Kidney epithelial cell (primary cell): ENCODE results near the gene WHRN. TPM values are rescaled to one million over a fixed set of nuclear protein-coding genes. Genes with fewer than 3 reads are reported as not detected.

Experiments
- DNase-seq: peaks from one replicate; pipeline ENCODE4 v3.0.0-alpha.2; 2010; ENCODE audit warnings: low read depth
- H3K27me3 ChIP-seq: 2 replicates; pipeline ENCODE4 v1.6.0; 2011; ENCODE audit warnings: low read length; ENCODE audit not compliant: control insufficient read depth, insufficient read depth
- H3K36me3 ChIP-seq: 2 replicates; pipeline ENCODE4 v1.5.1; 2011; ENCODE audit warnings: low read length; ENCODE audit not compliant: control insufficient read depth, insufficient read depth
- H3K4me3 ChIP-seq: 2 replicates; pipeline ENCODE4 v1.5.1; 2011; ENCODE audit warnings: low read depth, mild to moderate bottlenecking, control low read depth, low read length
- total RNA-seq: library from RNA; depleted of rRNA; stranded (reverse); fragments of >200 nt; gene quantifications from 2 replicates; pipeline ENCODE4 v1.2.3, GENCODE V29; 2015
- TF ChIP-seq, protein P1 (sequence below): IDR thresholded peaks from 2 replicates; pipeline ENCODE4 v1.5.1; 2011; ENCODE audit warnings: mild to moderate bottlenecking, moderate library complexity, low read length, control low read depth, inconsistent platforms; ENCODE audit not compliant: insufficient read depth, poor library complexity, severe bottlenecking

The WHRN gene
- total RNA-seq, 1 donor from 2014 or later, result 9.2 TPM

DNA sequence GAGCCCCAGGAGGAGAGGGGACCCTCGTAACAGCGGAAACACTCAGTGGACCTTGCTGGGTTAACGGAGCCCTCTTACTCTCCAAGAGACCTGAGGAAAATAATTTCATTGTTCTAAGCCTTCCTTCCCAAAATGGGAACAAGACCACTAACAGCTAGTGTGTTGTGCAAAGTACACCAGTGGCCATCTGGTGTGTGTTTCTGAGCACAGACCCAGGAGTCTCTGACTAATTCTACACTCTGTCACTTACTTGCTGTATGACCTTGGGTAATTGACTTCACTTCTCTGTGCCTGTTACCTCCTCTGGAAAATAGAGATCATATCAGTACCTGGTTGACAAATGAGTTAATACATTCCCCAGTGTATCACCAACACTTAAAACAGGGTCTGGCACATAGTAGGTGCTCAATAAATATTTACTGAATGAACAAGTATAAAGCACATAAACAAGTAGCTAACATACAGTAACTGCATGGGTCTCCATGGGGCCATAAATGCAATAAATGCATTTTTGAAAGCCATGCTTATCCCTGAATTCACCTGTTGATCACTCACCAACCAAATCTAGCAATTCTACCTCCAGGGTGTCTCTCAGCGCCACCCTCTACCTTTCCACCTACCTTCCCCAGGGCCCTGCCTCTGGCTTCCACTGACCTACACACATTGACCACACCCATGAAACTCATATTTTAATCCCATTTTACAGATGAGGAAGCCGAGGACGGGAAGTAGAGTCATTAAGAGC, 72.8 kb downstream of the WHRN start:
- Histone ChIP-seq H3K27me3 (no peaks in the 10 kb centered on the region), H3K4me3 (no peak overlapping the region), H3K36me3 (no peaks in the 10 kb centered on the region)
- no peak for DNase-seq
- TF ChIP-seq, protein P1, sequence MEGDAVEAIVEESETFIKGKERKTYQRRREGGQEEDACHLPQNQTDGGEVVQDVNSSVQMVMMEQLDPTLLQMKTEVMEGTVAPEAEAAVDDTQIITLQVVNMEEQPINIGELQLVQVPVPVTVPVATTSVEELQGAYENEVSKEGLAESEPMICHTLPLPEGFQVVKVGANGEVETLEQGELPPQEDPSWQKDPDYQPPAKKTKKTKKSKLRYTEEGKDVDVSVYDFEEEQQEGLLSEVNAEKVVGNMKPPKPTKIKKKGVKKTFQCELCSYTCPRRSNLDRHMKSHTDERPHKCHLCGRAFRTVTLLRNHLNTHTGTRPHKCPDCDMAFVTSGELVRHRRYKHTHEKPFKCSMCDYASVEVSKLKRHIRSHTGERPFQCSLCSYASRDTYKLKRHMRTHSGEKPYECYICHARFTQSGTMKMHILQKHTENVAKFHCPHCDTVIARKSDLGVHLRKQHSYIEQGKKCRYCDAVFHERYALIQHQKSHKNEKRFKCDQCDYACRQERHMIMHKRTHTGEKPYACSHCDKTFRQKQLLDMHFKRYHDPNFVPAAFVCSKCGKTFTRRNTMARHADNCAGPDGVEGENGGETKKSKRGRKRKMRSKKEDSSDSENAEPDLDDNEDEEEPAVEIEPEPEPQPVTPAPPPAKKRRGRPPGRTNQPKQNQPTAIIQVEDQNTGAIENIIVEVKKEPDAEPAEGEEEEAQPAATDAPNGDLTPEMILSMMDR, result no peak

GRCh38 chr9:114431770-114432169, 73.5 kb downstream of the WHRN start:
- no peaks in the 10 kb centered on the region for H3K36me3 ChIP-seq
- no peak for DNase-seq

DNA sequence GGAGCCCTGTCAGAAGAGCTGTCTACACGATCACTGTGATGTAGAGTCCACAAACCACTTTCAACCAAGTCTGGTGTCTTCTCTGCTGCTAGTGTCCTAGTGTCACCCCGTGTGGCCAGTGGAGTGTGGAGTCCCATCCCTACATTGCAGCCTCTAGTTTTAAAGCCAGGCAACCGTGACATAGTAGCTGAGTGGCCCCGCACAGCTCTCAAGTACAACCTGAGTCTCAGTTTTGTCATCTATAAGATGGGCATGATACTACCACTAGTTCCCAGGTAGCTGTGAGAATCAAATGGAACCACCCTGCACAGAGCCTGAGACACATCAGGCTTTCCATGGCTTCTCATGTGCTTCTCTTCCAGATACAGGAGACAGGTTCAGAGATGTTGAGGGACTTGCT, 74.3 kb downstream of the WHRN start:
- TF ChIP-seq, protein P1, result no peak
- DNase-seq, result no peak

More at GRCh38 chr9:114431770-114432169, 73.5 kb downstream of the WHRN start:
- H3K4me3 ChIP-seq, result no peak overlapping the region
- TF ChIP-seq, protein P1, result no peak
- no peaks in the 10 kb centered on the region for H3K27me3 ChIP-seq

GRCh38 chr9:114430457-114430856, 74.8 kb downstream of the WHRN start:
- H3K27me3 ChIP-seq, result no peaks in the 10 kb centered on the region
- TF ChIP-seq, protein P1, result no peak
- H3K36me3 ChIP-seq, result no peaks in the 10 kb centered on the region
- H3K4me3 ChIP-seq, result no peak overlapping the region
- DNase-seq, result no peak

More for the DNA sequence above, 74.3 kb downstream of the WHRN start:
- Histone ChIP-seq H3K4me3 (no peak overlapping the region), H3K27me3 (no peaks in the 10 kb centered on the region), H3K36me3 (no peaks in the 10 kb centered on the region)

DNA sequence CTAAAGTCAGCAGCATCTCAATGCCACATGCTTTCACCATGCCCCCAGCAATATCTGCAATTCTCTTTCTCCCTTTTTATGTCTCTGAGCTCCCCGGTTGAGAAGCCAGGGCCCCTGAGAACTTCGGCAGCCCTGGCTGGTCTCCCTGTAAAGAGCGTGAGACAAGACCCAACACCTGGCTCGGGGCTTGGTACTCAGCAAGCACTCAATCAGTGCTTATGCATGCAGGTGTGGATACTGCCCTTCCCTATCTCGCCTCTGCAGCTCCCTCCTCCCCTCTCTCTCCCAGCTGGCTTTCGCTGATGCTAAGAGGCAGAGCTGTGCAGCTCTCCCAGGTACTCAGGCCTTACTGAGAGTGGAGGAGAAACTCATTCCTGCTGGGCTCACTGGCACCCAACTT, 75.8 kb downstream of the WHRN start:
- DNase-seq, result no peak
- no peaks in the 10 kb centered on the region for H3K36me3 ChIP-seq
- no peaks in the 10 kb centered on the region for H3K27me3 ChIP-seq
- TF ChIP-seq, protein P1, result no peak
- no peak overlapping the region for H3K4me3 ChIP-seq

DNA sequence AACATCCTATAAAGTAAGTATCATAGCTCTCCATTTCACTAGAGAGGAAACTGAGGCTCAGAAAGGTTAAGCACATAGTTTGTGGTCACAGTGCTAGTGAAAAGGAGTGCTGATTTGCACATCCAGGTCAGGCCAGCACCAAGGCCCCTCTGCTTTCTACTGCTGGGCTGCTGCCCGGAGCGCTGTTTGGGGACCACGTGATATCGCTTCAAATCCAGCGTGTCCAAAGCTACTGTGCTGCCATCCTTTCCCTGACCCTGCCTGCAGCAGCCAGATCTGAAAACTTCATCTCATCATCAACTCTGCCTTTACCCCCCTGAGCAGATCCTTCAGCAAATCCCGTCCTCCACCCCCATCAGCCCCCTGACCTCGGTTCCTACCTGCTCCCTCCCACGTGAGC, 76.8 kb downstream of the WHRN start:
- TF ChIP-seq, protein P1, result no peak
- no peak overlapping the region for H3K4me3 ChIP-seq
- H3K27me3 ChIP-seq, result no peaks in the 10 kb centered on the region
- H3K36me3 ChIP-seq, result no peaks in the 10 kb centered on the region
- DNase-seq, result no peak
